Right lobe of liver (tissue), 6 donors: ENCODE measurements around the gene SNTB2. TPM values are rescaled to one million over a fixed set of nuclear protein-coding genes. Genes with fewer than 3 reads are reported as not detected.
A peak's percentile ranks its signal among the peaks of the same experiment; 100 is the strongest.

Experiments
- ATAC-seq, 4 donors: fragments of 200-7000 bp; cut with Tn5 transposase; one replicate each; pipeline ENCODE4 v1.9.1; 2020; ENCODE audit warnings: mild to moderate bottlenecking in 4 of 4, moderate library complexity in 4 of 4
- DNase-seq, 3 donors: peaks; one replicate each; pipeline ENCODE4 v3.0.0-alpha.2; 2020
- H3K27ac ChIP-seq, 3 donors: fragments of 200-600 bp; one replicate each; pipeline ENCODE4 v1.8.0; 2022
- H3K27me3 ChIP-seq, 2 donors: fragments of 200-600 bp; one replicate each; pipeline ENCODE4 v1.8.0; 2022
- H3K36me3 ChIP-seq, 4 donors: fragments of 200-600 bp; sonication (generic) in 1 of 4; one replicate each; pipeline versions ENCODE4 v1.5.1 to v1.8.0; 2017 to 2022; ENCODE audit warnings: control low read depth in 1 of 4
- H3K4me1 ChIP-seq, 4 donors: fragments of 200-600 bp; sonication (generic) in 1 of 4; one replicate each; pipeline versions ENCODE4 v1.5.1 to v1.8.0; 2017 to 2022; ENCODE audit warnings: control low read depth in 1 of 4
- H3K4me3 ChIP-seq, 3 donors: fragments of 200-600 bp; one replicate each; pipeline ENCODE4 v1.8.0; 2022
- H3K9me3 ChIP-seq, 4 donors: fragments of 200-600 bp; sonication (generic) in 1 of 4; one replicate each; pipeline versions ENCODE4 v1.5.1 to v1.8.0; 2017 to 2022; ENCODE audit warnings: control low read depth in 1 of 4
- POLR2A ChIP-seq: fragments of 450-650 bp; IDR thresholded peaks from one replicate; pipeline ENCODE4 v1.6.1; 2017; ENCODE audit warnings: antibody characterized with exemption, mild to moderate bottlenecking
- WGBS: methylation state at CpG from one replicate; pipeline ENCODE4 v1.1.6; 2018; ENCODE audit warnings: low coverage, low lambda C conversion rate; ENCODE audit not compliant: insufficient coverage; ENCODE audit errors: missing lambda C conversion rate; 5-methylcytosine and 5-hydroxymethylcytosine counted together
- intact Hi-C, 2 donors: fragments of 100-400 bp; cut with DNase I; formaldehyde crosslinking; loops; one replicate each; pipeline versions ENCODE4 v1.11.2 to v1.14.1; 2022
- total RNA-seq, 6 experiments: library from RNA; depleted of rRNA in 2 of 6; stranded (reverse); fragments of >200 nt in 2 of 6; fragmentation: NEBNext Ultra II Directional in 3 of 6; extraction: Animal tissue kit (Norgen Biotek cat#: 25700) in 3 of 6; gene quantifications; one replicate each; pipeline versions ENCODE4 v1.1.0 to v1.2.4, GENCODE V29; 2016 to 2023
- TF ChIP-seq, protein P1 (sequence below), 4 donors: fragments of 200-600 bp in 3 of 4; fragments of 450-650 bp in 1 of 4; IDR thresholded peaks; one replicate each; pipeline versions ENCODE4 v1.5.1 to v1.8.0; 2016 to 2022; ENCODE audit warnings: antibody characterized with exemption in 4 of 4, mild to moderate bottlenecking in 2 of 4
- donor health status: DM: no; HTN: yes; CAD: no.
- donor health status: DM: no; HTN: no; CAD: no.
- donor health status: DM: no; HTN: no; CAD: no.
- donor health status: DM: no; HTN: yes; CAD: no.
- donor health status: DM: no; HTN: yes; CAD: no.

The SNTB2 gene
- total RNA-seq, 6 experiments from 2014 or later = 7.5 to 13.9 (median 10.6) TPM

DNA sequence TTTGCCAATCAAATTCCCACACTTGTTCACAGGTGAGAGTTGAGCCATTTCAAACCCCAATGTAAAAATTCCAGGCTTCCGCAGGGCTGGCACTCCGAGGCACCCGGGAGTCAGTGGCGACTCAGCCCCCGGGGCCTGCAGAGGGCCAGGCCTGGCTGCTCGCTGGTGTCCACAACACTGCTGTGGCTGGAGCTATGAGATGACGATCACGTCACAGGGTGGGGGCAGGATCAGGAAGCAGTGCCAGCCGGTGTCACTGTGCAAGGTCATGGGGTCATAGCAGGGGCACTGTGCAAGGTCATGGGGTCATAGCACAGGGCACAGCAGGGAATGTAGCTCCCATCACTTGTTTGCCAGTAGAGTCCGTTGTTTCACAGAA is 131.9 kb downstream of the SNTB2 start:
- Histone ChIP-seq H3K27ac (peak overlapping the region in 1 of 3 donors; percentile 97), H3K4me3 (no peak overlapping the region), H3K36me3 (peaks cover 0 to 70% (median 39%) of the 10 kb centered on the region in 4 donors), H3K9me3 (no peaks in the 10 kb centered on the region), H3K4me1 (peaks cover 0 to 66% (median 23%) of the 10 kb centered on the region in 4 donors), H3K27me3 (no peaks in the 10 kb centered on the region)
- intact Hi-C loops = no loop called here
- WGBS = 35% methylated on average over 4 of the region's 10 CpGs
- DNase-seq (peak in 1 of 3 donors; percentile 51), ATAC-seq (peak in 2 of 4 donors; percentile 1 to 3)
- TF ChIP-seq POLR2A = no peak
- TF ChIP-seq, protein P1, sequence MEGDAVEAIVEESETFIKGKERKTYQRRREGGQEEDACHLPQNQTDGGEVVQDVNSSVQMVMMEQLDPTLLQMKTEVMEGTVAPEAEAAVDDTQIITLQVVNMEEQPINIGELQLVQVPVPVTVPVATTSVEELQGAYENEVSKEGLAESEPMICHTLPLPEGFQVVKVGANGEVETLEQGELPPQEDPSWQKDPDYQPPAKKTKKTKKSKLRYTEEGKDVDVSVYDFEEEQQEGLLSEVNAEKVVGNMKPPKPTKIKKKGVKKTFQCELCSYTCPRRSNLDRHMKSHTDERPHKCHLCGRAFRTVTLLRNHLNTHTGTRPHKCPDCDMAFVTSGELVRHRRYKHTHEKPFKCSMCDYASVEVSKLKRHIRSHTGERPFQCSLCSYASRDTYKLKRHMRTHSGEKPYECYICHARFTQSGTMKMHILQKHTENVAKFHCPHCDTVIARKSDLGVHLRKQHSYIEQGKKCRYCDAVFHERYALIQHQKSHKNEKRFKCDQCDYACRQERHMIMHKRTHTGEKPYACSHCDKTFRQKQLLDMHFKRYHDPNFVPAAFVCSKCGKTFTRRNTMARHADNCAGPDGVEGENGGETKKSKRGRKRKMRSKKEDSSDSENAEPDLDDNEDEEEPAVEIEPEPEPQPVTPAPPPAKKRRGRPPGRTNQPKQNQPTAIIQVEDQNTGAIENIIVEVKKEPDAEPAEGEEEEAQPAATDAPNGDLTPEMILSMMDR (IDR thresholded peaks at IDR 0.05) = no peak

DNA sequence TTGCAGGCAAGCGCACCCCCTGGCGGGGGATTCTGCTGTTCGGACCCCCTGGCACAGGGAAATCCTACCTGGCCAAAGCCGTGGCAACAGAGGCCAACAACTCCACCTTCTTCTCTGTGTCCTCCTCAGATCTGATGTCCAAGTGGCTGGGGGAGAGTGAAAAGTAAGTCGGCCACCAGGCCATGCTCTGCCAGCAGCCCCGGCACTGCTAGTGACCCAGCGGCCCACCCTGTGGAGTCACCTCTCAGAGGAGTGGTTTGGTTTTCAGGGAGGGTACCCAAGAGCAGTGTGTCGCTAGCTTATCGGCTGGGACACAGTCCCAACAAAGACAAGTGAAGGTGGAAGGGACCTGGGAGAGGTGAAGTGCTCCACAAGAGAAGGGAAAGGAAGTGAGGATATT is 132.4 kb downstream of the SNTB2 start:
- Histone ChIP-seq H3K9me3 (no peaks in the 10 kb centered on the region), H3K4me1 (peaks cover 0 to 66% (median 24%) of the 10 kb centered on the region in 4 donors), H3K36me3 (peaks cover 0 to 70% (median 39%) of the 10 kb centered on the region in 4 donors), H3K27ac (no peak overlapping the region), H3K27me3 (no peaks in the 10 kb centered on the region), H3K4me3 (no peak overlapping the region)
- intact Hi-C loops = no loop called here
- ATAC-seq = no peak
- peak in 1 of 3 donors; percentile 42 for DNase-seq
- no peak for TF ChIP-seq POLR2A
- TF ChIP-seq, protein P1 (IDR thresholded peaks at IDR 0.05) = no peak
- WGBS = 67% methylated on average over 2 of the region's 9 CpGs

GRCh38 chr16:69319826-69320739 is 133.1 kb downstream of the SNTB2 start:
- peaks cover 0 to 66% (median 24%) of the 10 kb centered on the region in 4 donors for H3K4me1 ChIP-seq
- H3K36me3 ChIP-seq = peaks cover 0 to 76% (median 39%) of the 10 kb centered on the region in 4 donors
- H3K27ac ChIP-seq = no peak overlapping the region
- TF ChIP-seq, protein P1 (IDR thresholded peaks at IDR 0.05) = no peak
- no peak for TF ChIP-seq POLR2A
- intact Hi-C loops = no loop called here
- WGBS = 88% methylated on average over 10 of the region's 30 CpGs
- DNase-seq = peak in 1 of 3 donors; percentile 42
- no peaks in the 10 kb centered on the region for H3K27me3 ChIP-seq
- no peak overlapping the region for H3K4me3 ChIP-seq
- H3K9me3 ChIP-seq = no peaks in the 10 kb centered on the region
- no peak for ATAC-seq

DNA sequence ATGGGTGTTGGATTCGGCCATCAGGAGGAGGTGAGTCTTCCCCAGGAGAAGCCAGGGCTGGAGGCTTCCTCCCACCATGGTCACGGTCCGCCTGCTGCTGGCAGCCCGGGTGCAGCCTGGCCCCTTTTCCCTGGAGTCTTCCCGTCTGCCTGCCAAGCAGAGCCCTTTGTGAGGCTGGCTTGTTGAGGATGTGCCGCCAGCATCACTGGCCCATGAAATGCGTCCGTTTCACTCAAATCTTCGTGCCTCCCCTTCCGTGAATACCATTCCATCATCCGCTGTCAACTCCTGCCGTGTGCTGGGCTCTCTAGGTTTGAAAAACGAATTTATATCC is 133.7 kb downstream of the SNTB2 start:
- Histone ChIP-seq H3K4me1 (peaks cover 0 to 66% (median 23%) of the 10 kb centered on the region in 4 donors), H3K36me3 (peaks cover 0 to 78% (median 39%) of the 10 kb centered on the region in 4 donors), H3K4me3 (no peak overlapping the region), H3K9me3 (no peaks in the 10 kb centered on the region), H3K27ac (no peak overlapping the region), H3K27me3 (no peaks in the 10 kb centered on the region)
- TF ChIP-seq, protein P1 (IDR thresholded peaks at IDR 0.05) = no peak
- no peak for TF ChIP-seq POLR2A
- intact Hi-C loops = no loop called here
- WGBS = 86% methylated on average over 13 of the region's 13 CpGs
- DNase-seq = peak in 1 of 3 donors; percentile 42
- ATAC-seq = no peak
